Mesendoderm (in vitro differentiated cells): ENCODE data around the gene TNFSF15.

ENCODE experiments used
- DNase-seq: peaks from one replicate; pipeline ENCODE4 v3.0.0; 2013
- H2AK5ac ChIP-seq: 2 replicates; pipeline ENCODE4 v1.6.1; 2013; ENCODE audit warnings: low read length, inconsistent platforms
- H2BK120ac ChIP-seq: 2 replicates; pipeline ENCODE4 v1.6.1; 2013; ENCODE audit warnings: low read depth, mild to moderate bottlenecking, low read length, moderate library complexity, mixed read lengths
- H2BK15ac ChIP-seq: replicated peaks from 2 replicates; pipeline ENCODE4 v1.6.1; 2013; ENCODE audit warnings: low read depth, mild to moderate bottlenecking, moderate library complexity
- H2BK5ac ChIP-seq: 2 replicates; pipeline ENCODE4 v1.6.1; 2013; ENCODE audit warnings: low read length, inconsistent platforms
- H3K18ac ChIP-seq: 2 replicates; pipeline ENCODE4 v1.6.1; 2013; ENCODE audit warnings: mild to moderate bottlenecking, low read length, mixed read lengths
- H3K23ac ChIP-seq: one replicate; pipeline ENCODE4 v1.6.1; 2013; ENCODE audit warnings: low read length
- H3K27ac ChIP-seq: 2 replicates; pipeline ENCODE4 v1.5.1; 2013; ENCODE audit warnings: low read depth, mild to moderate bottlenecking, inconsistent platforms, low read length, moderate library complexity
- H3K27me3 ChIP-seq: 2 replicates; pipeline ENCODE4 v1.6.1; 2013; ENCODE audit warnings: low read length, control low read depth, mild to moderate bottlenecking, inconsistent platforms; ENCODE audit not compliant: insufficient read depth, poor library complexity
- H3K36me3 ChIP-seq: 2 replicates; pipeline ENCODE4 v1.6.1; 2013; ENCODE audit warnings: low read length, inconsistent platforms; ENCODE audit not compliant: control insufficient read depth, insufficient read depth
- H3K4ac ChIP-seq: one replicate; pipeline ENCODE4 v1.6.1; 2013; ENCODE audit warnings: low read depth, mild to moderate bottlenecking, low read length, moderate library complexity
- H3K4me1 ChIP-seq: 2 replicates; pipeline ENCODE4 v1.6.1; 2013; ENCODE audit warnings: low read depth, low read length, inconsistent platforms; ENCODE audit not compliant: control insufficient read depth
- H3K4me2 ChIP-seq: 2 replicates; pipeline ENCODE4 v1.6.1; 2013; ENCODE audit warnings: low read length
- H3K4me3 ChIP-seq: 2 replicates; pipeline ENCODE4 v1.5.1; 2013; ENCODE audit warnings: mild to moderate bottlenecking, low read length
- H3K56ac ChIP-seq: one replicate; pipeline ENCODE4 v1.6.1; 2013; ENCODE audit warnings: low read length
- H3K79me1 ChIP-seq: 2 replicates; pipeline ENCODE4 v1.6.1; 2013; ENCODE audit warnings: low read length, inconsistent platforms
- H3K79me2 ChIP-seq: 2 replicates; pipeline ENCODE4 v1.6.1; 2013; ENCODE audit warnings: mild to moderate bottlenecking, low read length; ENCODE audit not compliant: control insufficient read depth, insufficient read depth
- H3K9ac ChIP-seq: 2 replicates; pipeline ENCODE4 v1.6.1; 2013; ENCODE audit warnings: low read length, inconsistent platforms
- H4K5ac ChIP-seq: one replicate; pipeline ENCODE4 v1.6.1; 2013; ENCODE audit warnings: low read length
- H4K8ac ChIP-seq: one replicate; pipeline ENCODE4 v1.6.1; 2013; ENCODE audit warnings: low read depth, mild to moderate bottlenecking, control low read depth, low read length, moderate library complexity
- WGBS: extraction: QIAGEN DNeasy Blood & Tissue Kit; methylation state at CpG from one replicate; pipeline ENCODE4 v1.1.7; 2013; ENCODE audit warnings: low lambda C conversion rate, missing lambda C conversion rate; ENCODE audit not compliant: insufficient coverage; ENCODE audit errors: extremely low coverage; 5-methylcytosine and 5-hydroxymethylcytosine counted together

Gene TNFSF15

GRCh38 chr9:114822708-114823107, 16.9 kb upstream of the TNFSF15 start:
- H3K9ac ChIP-seq = no peak overlapping the region
- no peak overlapping the region for H3K18ac ChIP-seq
- no peak overlapping the region for H2AK5ac ChIP-seq
- H3K4me3 ChIP-seq = no peak overlapping the region
- no peaks in the 10 kb centered on the region for H3K36me3 ChIP-seq
- no peak overlapping the region for H4K5ac ChIP-seq
- H2BK5ac ChIP-seq = no peak overlapping the region
- WGBS = no CpG with 5 or more reads among the region's 2 CpGs
- no peak overlapping the region for H3K56ac ChIP-seq
- no peak for DNase-seq
- no peaks in the 10 kb centered on the region for H3K79me1 ChIP-seq
- no peak overlapping the region for H3K27ac ChIP-seq
- H3K27me3 ChIP-seq = no peaks in the 10 kb centered on the region
- no peaks in the 10 kb centered on the region for H3K79me2 ChIP-seq
- peaks cover 6% of the 10 kb centered on the region for H3K4me1 ChIP-seq
- no peak overlapping the region for H3K4ac ChIP-seq
- H2BK120ac ChIP-seq = no peak overlapping the region
- H2BK15ac ChIP-seq = no peak overlapping the region
- H4K8ac ChIP-seq = no peak overlapping the region
- H3K23ac ChIP-seq = no peak overlapping the region
- H3K4me2 ChIP-seq = no peak overlapping the region

GRCh38 chr9:114820776-114821501, 15.1 kb upstream of the TNFSF15 start:
- no peak overlapping the region for H4K8ac ChIP-seq
- H3K56ac ChIP-seq = no peak overlapping the region
- H3K79me1 ChIP-seq = no peaks in the 10 kb centered on the region
- no peak overlapping the region for H2BK120ac ChIP-seq
- DNase-seq = no peak
- no peaks in the 10 kb centered on the region for H3K36me3 ChIP-seq
- H3K23ac ChIP-seq = no peak overlapping the region
- H3K4ac ChIP-seq = no peak overlapping the region
- H3K79me2 ChIP-seq = no peaks in the 10 kb centered on the region
- H3K27me3 ChIP-seq = no peaks in the 10 kb centered on the region
- no peak overlapping the region for H3K27ac ChIP-seq
- no peak overlapping the region for H2AK5ac ChIP-seq
- H3K18ac ChIP-seq = no peak overlapping the region
- no CpG with 5 or more reads among the region's 8 CpGs for WGBS
- H3K4me1 ChIP-seq = peaks cover 4% of the 10 kb centered on the region
- H3K4me2 ChIP-seq = no peak overlapping the region
- H3K9ac ChIP-seq = no peak overlapping the region
- H4K5ac ChIP-seq = no peak overlapping the region
- no peak overlapping the region for H3K4me3 ChIP-seq
- no peak overlapping the region for H2BK15ac ChIP-seq
- no peak overlapping the region for H2BK5ac ChIP-seq

- Histone ChIP-seq H3K79me2 (no peaks in the 10 kb centered on the region), H3K18ac (no peak overlapping the region), H3K27ac (no peak overlapping the region), H3K9ac (no peak overlapping the region), H2BK120ac (no peak overlapping the region), H3K23ac (no peak overlapping the region), H2BK15ac (no peak overlapping the region), H3K27me3 (no peaks in the 10 kb centered on the region), H3K4ac (no peak overlapping the region), H3K4me3 (no peak overlapping the region), H3K56ac (no peak overlapping the region), H2BK5ac (no peak overlapping the region), H4K5ac (no peak overlapping the region), H2AK5ac (no peak overlapping the region), H3K4me1 (peaks cover 1% of the 10 kb centered on the region), H3K4me2 (no peak overlapping the region), H3K36me3 (no peaks in the 10 kb centered on the region), H3K79me1 (no peaks in the 10 kb centered on the region), H4K8ac (no peak overlapping the region)
- WGBS = no CpG with 5 or more reads among the region's 1 CpG
- no peak for DNase-seq
Measured at GRCh38 chr9:114818178-114818577, 12.3 kb upstream of the TNFSF15 start.

GRCh38 chr9:114813717-114814418, 8.0 kb upstream of the TNFSF15 start:
- H3K27ac ChIP-seq = no peak overlapping the region
- no peaks in the 10 kb centered on the region for H3K79me2 ChIP-seq
- no peak overlapping the region for H2AK5ac ChIP-seq
- H3K27me3 ChIP-seq = no peaks in the 10 kb centered on the region
- H3K23ac ChIP-seq = no peak overlapping the region
- H4K5ac ChIP-seq = no peak overlapping the region
- H3K9ac ChIP-seq = no peak overlapping the region
- H3K56ac ChIP-seq = no peak overlapping the region
- H3K4me2 ChIP-seq = no peak overlapping the region
- no peak overlapping the region for H3K18ac ChIP-seq
- no CpG with 5 or more reads among the region's 5 CpGs for WGBS
- no peaks in the 10 kb centered on the region for H3K4me1 ChIP-seq
- no peak overlapping the region for H2BK15ac ChIP-seq
- H4K8ac ChIP-seq = no peak overlapping the region
- H3K4me3 ChIP-seq = no peak overlapping the region
- no peaks in the 10 kb centered on the region for H3K79me1 ChIP-seq
- H2BK5ac ChIP-seq = no peak overlapping the region
- H3K36me3 ChIP-seq = no peaks in the 10 kb centered on the region
- no peak overlapping the region for H2BK120ac ChIP-seq
- H3K4ac ChIP-seq = no peak overlapping the region
- DNase-seq = no peak

- Histone ChIP-seq H2BK15ac (no peak overlapping the region), H3K79me1 (no peaks in the 10 kb centered on the region), H2BK5ac (no peak overlapping the region), H3K9ac (no peak overlapping the region), H3K23ac (no peak overlapping the region), H3K4ac (no peak overlapping the region), H3K56ac (no peak overlapping the region), H3K79me2 (no peaks in the 10 kb centered on the region), H2AK5ac (no peak overlapping the region), H4K5ac (no peak overlapping the region), H3K36me3 (no peaks in the 10 kb centered on the region), H3K27me3 (no peaks in the 10 kb centered on the region), H4K8ac (no peak overlapping the region), H3K4me2 (no peak overlapping the region), H3K27ac (no peak overlapping the region), H2BK120ac (no peak overlapping the region), H3K4me1 (no peaks in the 10 kb centered on the region), H3K18ac (no peak overlapping the region), H3K4me3 (no peak overlapping the region)
- no CpG with 5 or more reads among the region's 5 CpGs for WGBS
- no peak for DNase-seq
Measured at GRCh38 chr9:114811966-114812636, 6.3 kb upstream of the TNFSF15 start.
